ENCODE results near the gene CD163L1.

The CD163L1 gene

GRCh38 chr12:7444076-7444475 lies at the start of gene CD163L1:
Gene CD163L1 (minus strand): TSS chr12:7444153. CDS start chr12:7444127, 26 bp downstream.
- TF ChIP-seq, protein P1, sequence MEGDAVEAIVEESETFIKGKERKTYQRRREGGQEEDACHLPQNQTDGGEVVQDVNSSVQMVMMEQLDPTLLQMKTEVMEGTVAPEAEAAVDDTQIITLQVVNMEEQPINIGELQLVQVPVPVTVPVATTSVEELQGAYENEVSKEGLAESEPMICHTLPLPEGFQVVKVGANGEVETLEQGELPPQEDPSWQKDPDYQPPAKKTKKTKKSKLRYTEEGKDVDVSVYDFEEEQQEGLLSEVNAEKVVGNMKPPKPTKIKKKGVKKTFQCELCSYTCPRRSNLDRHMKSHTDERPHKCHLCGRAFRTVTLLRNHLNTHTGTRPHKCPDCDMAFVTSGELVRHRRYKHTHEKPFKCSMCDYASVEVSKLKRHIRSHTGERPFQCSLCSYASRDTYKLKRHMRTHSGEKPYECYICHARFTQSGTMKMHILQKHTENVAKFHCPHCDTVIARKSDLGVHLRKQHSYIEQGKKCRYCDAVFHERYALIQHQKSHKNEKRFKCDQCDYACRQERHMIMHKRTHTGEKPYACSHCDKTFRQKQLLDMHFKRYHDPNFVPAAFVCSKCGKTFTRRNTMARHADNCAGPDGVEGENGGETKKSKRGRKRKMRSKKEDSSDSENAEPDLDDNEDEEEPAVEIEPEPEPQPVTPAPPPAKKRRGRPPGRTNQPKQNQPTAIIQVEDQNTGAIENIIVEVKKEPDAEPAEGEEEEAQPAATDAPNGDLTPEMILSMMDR (IDR thresholded peaks at IDR 0.05; ENCODE audit: low read depth, low read length), result no peak
- no peak for DNase-seq (ENCODE audit: low read depth in 2 of 2)
- no peak within 1 kb of the TSS for H3K4me3 ChIP-seq (replicated peaks in 1 of 2; ENCODE audit: low read depth in 2 of 2, low read length in 2 of 2)

- no peak overlapping the region for H3K4me3 ChIP-seq (replicated peaks in 1 of 2; ENCODE audit: low read depth in 2 of 2, low read length in 2 of 2)
- TF ChIP-seq, protein P1 (IDR thresholded peaks at IDR 0.05; ENCODE audit: low read depth, low read length), result no peak
- DNase-seq (ENCODE audit: low read depth in 2 of 2), result no peak
Measured at GRCh38 chr12:7493006-7493405, 49.1 kb upstream of the CD163L1 start.

DNA sequence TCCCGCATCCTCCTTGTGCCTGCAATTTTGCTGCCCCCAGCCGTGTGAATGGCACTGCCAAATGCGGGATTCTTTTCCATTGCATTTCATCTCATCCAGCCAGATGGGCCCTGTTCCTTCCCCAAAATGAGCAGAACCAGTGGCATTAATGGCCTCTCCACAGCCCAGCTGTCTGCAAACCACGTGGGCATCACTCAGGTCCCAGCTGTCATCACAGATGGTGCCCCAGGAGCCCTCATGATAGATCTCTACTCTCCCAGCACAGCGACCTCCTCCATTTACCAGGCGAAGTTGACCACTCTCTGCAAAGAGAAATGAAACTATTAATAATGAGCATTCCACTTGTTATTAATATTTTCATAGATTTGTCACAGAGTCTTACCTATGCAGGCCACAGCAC lies 42.6 kb upstream of the CD163L1 start:
- TF ChIP-seq, protein P1 (IDR thresholded peaks at IDR 0.05; ENCODE audit: low read depth, low read length), result no peak
- no peak for DNase-seq (ENCODE audit: low read depth in 2 of 2)
- H3K4me3 ChIP-seq (replicated peaks in 1 of 2; ENCODE audit: low read depth in 2 of 2, low read length in 2 of 2), result no peak overlapping the region

DNA sequence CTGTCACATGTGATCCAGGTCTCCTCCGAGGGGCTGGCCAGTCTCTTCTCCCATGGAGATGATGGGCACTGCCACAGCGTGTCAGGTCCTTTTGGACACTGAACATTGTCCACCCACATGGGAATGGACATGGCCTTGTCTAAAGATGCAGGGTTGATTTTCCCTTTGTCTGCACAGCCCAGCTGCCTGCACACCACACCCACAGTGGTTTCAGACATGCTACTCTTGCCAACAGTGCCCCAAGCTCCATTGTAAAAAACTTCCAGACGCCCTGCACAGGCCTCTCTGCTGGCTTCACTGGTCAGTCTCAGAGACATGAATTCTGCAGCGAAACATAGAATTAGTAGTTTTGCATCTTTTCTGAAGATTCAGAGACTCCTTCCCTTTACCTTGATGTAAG lies 41.1 kb upstream of the CD163L1 start:
- TF ChIP-seq, protein P1 (IDR thresholded peaks at IDR 0.05; ENCODE audit: low read depth, low read length), result no peak
- DNase-seq (ENCODE audit: low read depth in 2 of 2), result no peak
- H3K4me3 ChIP-seq (replicated peaks in 1 of 2; ENCODE audit: low read depth in 2 of 2, low read length in 2 of 2), result no peak overlapping the region

GRCh38 chr12:7483343-7483742 lies 39.4 kb upstream of the CD163L1 start:
- peak in 1 of 2 donors; percentile 5 for DNase-seq (ENCODE audit: low read depth in 2 of 2)
- H3K4me3 ChIP-seq (replicated peaks in 1 of 2; ENCODE audit: low read depth in 2 of 2, low read length in 2 of 2), result no peak overlapping the region
- TF ChIP-seq, protein P1 (IDR thresholded peaks at IDR 0.05; ENCODE audit: low read depth, low read length), result no peak

- TF ChIP-seq, protein P1 (IDR thresholded peaks at IDR 0.05; ENCODE audit: low read depth, low read length), result no peak
- no peak overlapping the region for H3K4me3 ChIP-seq (replicated peaks in 1 of 2; ENCODE audit: low read depth in 2 of 2, low read length in 2 of 2)
- DNase-seq (ENCODE audit: low read depth in 2 of 2), result no peak
Measured at GRCh38 chr12:7479771-7480170, 35.8 kb upstream of the CD163L1 start.

GRCh38 chr12:7472060-7472459 lies 28.1 kb upstream of the CD163L1 start:
- TF ChIP-seq, protein P1 (IDR thresholded peaks at IDR 0.05; ENCODE audit: low read depth, low read length), result no peak
- DNase-seq (ENCODE audit: low read depth in 2 of 2), result no peak
- no peak overlapping the region for H3K4me3 ChIP-seq (replicated peaks in 1 of 2; ENCODE audit: low read depth in 2 of 2, low read length in 2 of 2)
